Testis (tissue), 3 donors: ENCODE data around the gene MIA. TPM values are rescaled to one million over a fixed set of nuclear protein-coding genes. Genes with fewer than 3 reads are reported as not detected.
A peak's percentile ranks its signal among the peaks of the same experiment; 100 is the strongest.

Experiments used
- DNase-seq: peaks from one replicate; pipeline ENCODE4 v3.0.0-alpha.2; 2019
- H3K27ac ChIP-seq, 2 donors: fragments of 200-600 bp; sonication (generic); one replicate each; pipeline ENCODE4 v1.5.1; 2019
- H3K27me3 ChIP-seq: fragments of 200-600 bp; sonication (generic); one replicate; pipeline ENCODE4 v1.5.1; 2019
- H3K36me3 ChIP-seq: fragments of 200-600 bp; sonication (generic); one replicate; pipeline ENCODE4 v1.5.1; 2017; ENCODE audit warnings: low read depth; ENCODE audit errors: missing control alignments
- H3K4me1 ChIP-seq: fragments of 200-600 bp; sonication (generic); one replicate; pipeline ENCODE4 v1.5.1; 2019
- H3K4me3 ChIP-seq, 2 donors: fragments of 200-600 bp; sonication (generic); one replicate each; pipeline ENCODE4 v1.5.1; 2017 to 2019
- H3K9me3 ChIP-seq: fragments of 200-600 bp; sonication (generic); one replicate; pipeline ENCODE4 v1.5.1; 2017
- POLR2A ChIP-seq: fragments of 450-650 bp; IDR thresholded peaks from one replicate; pipeline ENCODE4 v1.6.1; 2017; ENCODE audit warnings: antibody characterized with exemption, mild to moderate bottlenecking, moderate library complexity
- whole genome bisulfite sequencing, 2 donors: methylation state at CpG; one replicate each; pipeline ENCODE4 v1.1.5; 2018; 5-methylcytosine and 5-hydroxymethylcytosine counted together
- intact Hi-C: fragments of 100-400 bp; cut with DNase I; formaldehyde crosslinking; loops from one replicate; pipeline ENCODE4 v1.15.1; 2023; ENCODE audit warnings: low total_unique reads
- polyA plus RNA-seq: library from polyadenylated mRNA; stranded (reverse); fragments of 350-450 nt; fragmentation: Illumina TruSeq; extraction: RNeasy Lipid Tissue Mini Kit (QIAGEN cat#74804); gene quantifications from one replicate; pipeline ENCODE4 v1.2.3, GENCODE V29; 2014; ENCODE audit warnings: low read depth, low replicate concordance; ENCODE audit not compliant: insufficient read depth
- total RNA-seq, 2 donors: library from RNA; depleted of rRNA; stranded (reverse); fragments of >200 nt; gene quantifications; one replicate each; pipeline ENCODE4 v1.2.3, GENCODE V29; 2016
- TF ChIP-seq, protein P1 (sequence below), 3 experiments: fragments of 450-650 bp in 2 of 3; fragments of 200-600 bp in 1 of 3; sonication (generic) in 1 of 3; IDR thresholded peaks; one replicate each; pipeline ENCODE4 v1.5.1; 2016 to 2019; ENCODE audit warnings: antibody characterized with exemption in 3 of 3, mild to moderate bottlenecking in 2 of 3, moderate library complexity in 1 of 3

Gene MIA
- total and polyA plus RNA-seq, 3 donors from 2014 or later: 2.4 to 2.9 (median 2.8) TPM

DNA sequence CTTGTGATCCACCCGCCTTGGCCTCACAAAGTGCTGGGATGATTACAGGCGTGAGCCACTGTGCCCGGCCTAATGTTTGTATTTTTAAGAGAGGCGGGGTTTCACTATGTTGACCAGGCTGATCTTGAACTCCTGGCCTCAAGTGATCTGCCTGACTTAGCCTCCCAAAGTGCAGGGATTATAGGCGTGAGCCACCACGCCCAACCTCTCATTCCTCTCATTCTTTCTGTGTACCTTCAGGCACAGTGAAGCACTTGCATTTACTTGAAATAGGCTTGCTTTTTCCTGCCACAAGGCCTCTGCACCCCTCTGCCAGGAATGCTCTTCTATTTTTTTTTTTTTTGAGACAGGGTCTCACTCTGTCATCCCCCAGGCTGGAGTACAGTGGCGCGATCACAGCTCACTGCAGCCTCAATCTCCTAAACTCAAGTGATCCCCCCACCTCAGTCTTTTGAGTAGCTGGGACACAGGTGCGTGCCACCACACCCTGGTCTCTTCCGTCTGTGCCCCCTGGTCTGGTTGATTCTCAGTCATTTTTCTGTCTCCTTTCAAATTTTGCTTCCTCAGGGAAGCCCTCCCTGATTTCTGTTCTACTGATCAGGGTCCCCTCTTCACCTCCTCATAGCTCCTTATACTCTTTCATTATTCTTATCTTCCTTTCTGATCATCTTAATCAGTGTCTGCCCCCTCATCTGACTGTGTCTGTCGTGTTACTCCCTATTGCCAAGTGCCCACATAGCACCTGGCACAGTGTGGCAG is 40.1 kb upstream of the MIA start:
- peaks cover 2% of the 10 kb centered on the region for H3K4me1 ChIP-seq
- intact Hi-C loops: no loop called here
- H3K4me3 ChIP-seq: no peak overlapping the region
- H3K9me3 ChIP-seq: no peaks in the 10 kb centered on the region
- no peak overlapping the region for H3K27ac ChIP-seq
- no peak for DNase-seq
- H3K36me3 ChIP-seq: no peaks in the 10 kb centered on the region
- no peaks in the 10 kb centered on the region for H3K27me3 ChIP-seq
- whole genome bisulfite sequencing, 2 donors: 93 to 95% methylated on average over 11 of the region's 11 CpGs
- TF ChIP-seq, protein P1, sequence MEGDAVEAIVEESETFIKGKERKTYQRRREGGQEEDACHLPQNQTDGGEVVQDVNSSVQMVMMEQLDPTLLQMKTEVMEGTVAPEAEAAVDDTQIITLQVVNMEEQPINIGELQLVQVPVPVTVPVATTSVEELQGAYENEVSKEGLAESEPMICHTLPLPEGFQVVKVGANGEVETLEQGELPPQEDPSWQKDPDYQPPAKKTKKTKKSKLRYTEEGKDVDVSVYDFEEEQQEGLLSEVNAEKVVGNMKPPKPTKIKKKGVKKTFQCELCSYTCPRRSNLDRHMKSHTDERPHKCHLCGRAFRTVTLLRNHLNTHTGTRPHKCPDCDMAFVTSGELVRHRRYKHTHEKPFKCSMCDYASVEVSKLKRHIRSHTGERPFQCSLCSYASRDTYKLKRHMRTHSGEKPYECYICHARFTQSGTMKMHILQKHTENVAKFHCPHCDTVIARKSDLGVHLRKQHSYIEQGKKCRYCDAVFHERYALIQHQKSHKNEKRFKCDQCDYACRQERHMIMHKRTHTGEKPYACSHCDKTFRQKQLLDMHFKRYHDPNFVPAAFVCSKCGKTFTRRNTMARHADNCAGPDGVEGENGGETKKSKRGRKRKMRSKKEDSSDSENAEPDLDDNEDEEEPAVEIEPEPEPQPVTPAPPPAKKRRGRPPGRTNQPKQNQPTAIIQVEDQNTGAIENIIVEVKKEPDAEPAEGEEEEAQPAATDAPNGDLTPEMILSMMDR (IDR thresholded peaks at IDR 0.05): no peak
- no peak for TF ChIP-seq POLR2A

DNA sequence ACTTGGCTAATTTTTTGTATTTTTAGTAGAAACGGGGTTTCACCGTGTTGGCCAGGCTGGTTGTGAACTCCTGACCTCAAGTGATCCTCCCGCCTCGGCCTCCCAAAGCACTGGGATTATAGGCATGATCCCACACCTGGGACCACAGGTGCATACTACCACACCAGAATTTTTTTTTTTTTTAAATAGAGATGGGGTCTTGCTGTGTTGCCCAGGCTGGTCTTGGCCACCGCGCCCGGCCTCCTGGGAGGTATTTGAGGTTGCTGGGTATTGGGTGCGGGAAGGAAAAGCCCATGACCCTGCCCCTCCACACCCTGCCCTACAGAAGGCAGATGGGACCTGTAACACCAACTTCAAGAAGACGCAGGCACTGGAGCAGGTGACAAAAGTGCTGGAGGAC is 38.7 kb upstream of the MIA start:
- no peak for DNase-seq
- intact Hi-C loops: no loop called here
- TF ChIP-seq POLR2A: no peak
- TF ChIP-seq, protein P1 (IDR thresholded peaks at IDR 0.05): no peak
- Histone ChIP-seq H3K4me3 (no peak overlapping the region), H3K27ac (no peak overlapping the region), H3K9me3 (no peaks in the 10 kb centered on the region), H3K4me1 (peaks cover 13% of the 10 kb centered on the region), H3K27me3 (no peaks in the 10 kb centered on the region), H3K36me3 (no peaks in the 10 kb centered on the region)
- 88 to 96% methylated on average over 8 to 9 of the region's 9 CpGs for WGBS, 2 donors

DNA sequence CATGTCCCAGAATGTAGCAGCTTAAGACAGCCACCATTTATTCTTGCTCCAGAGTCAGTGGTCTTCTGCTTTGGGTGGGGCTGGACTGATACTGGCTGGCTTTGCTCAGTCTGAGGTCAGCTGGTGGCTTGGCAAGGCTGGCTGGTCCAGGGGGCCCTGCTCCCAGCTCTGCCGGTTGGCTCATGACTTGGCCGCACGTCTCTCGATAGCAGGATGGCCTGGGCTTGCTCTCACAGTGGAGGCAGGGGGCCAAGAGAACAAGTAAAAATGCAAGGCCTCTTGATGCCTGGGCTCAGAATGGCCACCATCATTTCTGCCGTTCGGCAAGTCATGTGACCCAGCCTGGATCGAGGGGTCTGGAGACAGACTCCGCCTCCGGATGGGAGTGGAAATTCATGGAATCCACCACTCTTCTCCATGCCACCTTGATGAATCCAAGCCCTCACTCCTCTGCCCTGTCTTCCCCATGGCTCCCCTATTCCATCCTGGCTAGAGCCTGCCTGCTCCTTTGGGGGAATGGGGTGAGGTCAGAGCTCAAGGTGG is 38.1 kb upstream of the MIA start:
- Histone ChIP-seq H3K4me3 (no peak overlapping the region), H3K27ac (no peak overlapping the region), H3K4me1 (peaks cover 13% of the 10 kb centered on the region), H3K9me3 (no peaks in the 10 kb centered on the region), H3K27me3 (no peaks in the 10 kb centered on the region), H3K36me3 (no peaks in the 10 kb centered on the region)
- no peak for DNase-seq
- WGBS, 2 donors: 77 to 87% methylated on average over 9 of the region's 9 CpGs
- TF ChIP-seq, protein P1 (IDR thresholded peaks at IDR 0.05): no peak
- no peak for TF ChIP-seq POLR2A
- intact Hi-C loops: no loop called here

DNA sequence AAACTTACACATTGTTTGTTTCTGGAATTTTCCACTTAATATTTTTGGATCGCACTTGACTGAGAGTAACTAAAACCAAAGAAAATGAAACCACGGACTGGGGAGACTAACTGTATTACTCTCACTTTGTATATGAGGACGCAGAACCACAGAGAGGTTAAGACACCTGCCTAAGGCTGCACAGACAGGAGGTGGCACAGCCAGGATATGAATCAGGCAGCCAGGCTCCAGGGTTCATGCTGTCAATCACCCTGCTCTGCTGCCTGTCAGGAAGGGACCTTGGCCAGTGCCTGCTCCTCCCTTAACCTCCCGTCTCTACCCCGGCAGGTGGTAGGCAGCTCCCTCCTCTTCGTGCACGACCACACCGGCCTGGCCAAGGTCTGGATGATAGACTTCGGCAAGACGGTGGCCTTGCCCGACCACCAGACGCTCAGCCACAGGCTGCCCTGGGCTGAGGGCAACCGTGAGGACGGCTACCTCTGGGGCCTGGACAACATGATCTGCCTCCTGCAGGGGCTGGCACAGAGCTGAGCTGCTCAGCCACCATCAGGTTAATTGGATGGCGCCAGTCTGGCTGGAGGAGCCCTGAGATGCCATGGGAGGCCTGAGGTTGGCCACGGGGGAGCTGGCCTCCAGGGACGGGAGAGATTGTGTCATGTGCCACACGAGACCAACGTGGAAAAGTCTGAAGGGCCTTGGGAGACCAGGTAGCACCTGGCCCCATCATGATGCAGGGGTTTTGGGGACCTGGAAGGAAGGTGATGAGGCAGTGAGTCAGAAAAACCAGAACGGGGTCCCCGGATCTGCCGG is 36.1 kb upstream of the MIA start:
- TF ChIP-seq POLR2A: no peak
- TF ChIP-seq, protein P1 (IDR thresholded peaks at IDR 0.05): no peak
- Histone ChIP-seq H3K4me3 (no peak overlapping the region), H3K36me3 (no peaks in the 10 kb centered on the region), H3K27me3 (no peaks in the 10 kb centered on the region), H3K4me1 (peaks cover 13% of the 10 kb centered on the region), H3K9me3 (no peaks in the 10 kb centered on the region), H3K27ac (peak overlapping the region in 1 of 2 donors; percentile 73)
- DNase-seq: no peak
- WGBS, 2 donors: 79 to 80% methylated on average over 13 to 17 of the region's 22 CpGs
- intact Hi-C loops: no loop called here
